IPS DF 19.7 (cell line): ENCODE results near the gene TSPOAP1.

Experiments used
- DNase-seq: peaks from one replicate; pipeline ENCODE4 v3.0.0-alpha.2; 2013; ENCODE audit warnings: low read depth, low spot score

TSPOAP1 gene

DNA sequence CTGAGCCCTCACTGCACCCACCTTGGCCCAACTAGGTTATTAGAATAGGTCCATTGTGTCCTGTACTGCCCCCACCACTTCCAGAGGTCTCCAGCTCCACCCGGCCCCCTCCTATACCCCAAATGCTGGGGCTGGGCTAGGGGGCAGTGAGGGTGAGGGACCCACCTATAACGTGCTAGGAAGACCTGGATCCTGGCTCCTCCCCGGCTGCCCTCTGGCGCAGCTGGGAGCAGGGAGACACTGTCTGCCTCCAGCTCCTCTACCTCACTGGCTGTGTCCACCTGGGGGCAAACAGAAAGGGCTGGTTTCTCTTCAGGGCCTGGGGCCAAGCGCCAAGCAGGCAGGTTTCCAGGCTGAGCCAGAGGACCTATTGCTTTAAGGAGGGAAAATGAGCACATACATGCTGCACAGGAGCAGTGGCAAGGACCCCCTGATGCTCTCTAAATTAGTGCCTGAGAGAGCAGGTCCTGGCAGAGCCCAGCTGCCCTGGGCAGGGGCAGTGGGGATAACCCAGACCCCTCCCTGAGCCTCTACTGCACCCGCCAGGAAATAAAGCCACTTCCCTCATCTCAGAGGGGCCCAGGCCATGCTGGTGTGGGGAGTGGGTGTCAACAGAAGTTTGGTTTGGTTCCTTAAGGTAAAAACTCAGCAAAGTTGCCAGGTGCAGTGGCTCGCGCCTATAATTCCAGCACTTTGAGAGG is 12.2 kb downstream of the TSPOAP1 start:
- no peak for DNase-seq

DNA sequence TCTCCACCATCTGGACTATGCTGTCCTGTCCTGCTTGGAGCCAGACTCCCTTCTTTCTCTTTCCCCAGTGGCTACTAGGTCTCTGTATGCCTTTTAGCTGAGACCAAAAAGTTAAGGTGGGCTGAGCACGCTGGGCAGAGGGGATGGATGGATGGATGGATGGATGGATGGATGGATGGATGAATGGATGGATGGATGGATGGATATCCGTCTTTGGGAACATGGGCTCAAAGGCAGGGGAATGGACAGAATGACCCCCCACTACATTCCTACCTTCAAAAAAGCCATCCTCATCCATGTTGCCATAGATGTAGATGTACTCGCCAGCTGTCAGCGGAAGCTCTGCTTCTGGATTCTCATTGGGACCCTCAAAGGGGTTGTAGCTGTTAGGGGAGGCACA is 12.8 kb downstream of the TSPOAP1 start:
- DNase-seq, result no peak

DNA sequence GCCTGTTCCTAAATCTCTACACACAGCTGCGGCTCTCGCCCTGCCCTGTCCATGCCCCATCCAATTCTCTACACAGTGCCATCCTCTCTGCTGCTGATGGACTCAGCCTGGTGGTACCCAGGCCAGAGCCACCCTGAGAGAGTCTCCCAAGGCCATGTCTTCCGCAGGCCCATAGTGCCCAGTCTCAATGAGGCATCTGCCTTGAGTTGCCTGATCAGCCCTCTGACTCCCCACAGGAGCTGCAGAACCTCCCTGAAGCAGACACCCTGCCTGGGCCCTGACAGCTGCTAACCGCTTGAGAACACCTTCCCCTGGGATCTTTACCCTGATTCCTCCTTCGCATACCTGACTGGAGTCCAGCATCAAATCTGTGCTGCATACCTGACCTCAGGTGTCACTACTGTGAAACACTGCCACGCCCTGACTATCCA is 13.3 kb downstream of the TSPOAP1 start:
- no peak for DNase-seq

DNA sequence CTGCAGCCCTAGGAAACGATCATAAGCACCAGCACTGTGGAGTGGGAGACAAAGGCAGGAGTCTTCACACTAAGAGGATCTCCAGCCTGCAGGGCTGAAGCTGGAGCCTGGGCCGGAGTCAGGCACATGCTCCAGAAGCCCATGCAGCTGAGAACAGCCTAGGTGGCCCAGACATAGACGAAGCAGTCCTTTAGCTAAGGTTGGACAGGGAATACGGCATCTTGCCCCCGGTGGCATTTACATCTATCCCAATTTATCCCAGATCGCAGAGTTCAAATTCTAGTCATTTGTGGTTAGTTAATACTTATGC is 13.9 kb downstream of the TSPOAP1 start:
- DNase-seq, result no peak

DNA sequence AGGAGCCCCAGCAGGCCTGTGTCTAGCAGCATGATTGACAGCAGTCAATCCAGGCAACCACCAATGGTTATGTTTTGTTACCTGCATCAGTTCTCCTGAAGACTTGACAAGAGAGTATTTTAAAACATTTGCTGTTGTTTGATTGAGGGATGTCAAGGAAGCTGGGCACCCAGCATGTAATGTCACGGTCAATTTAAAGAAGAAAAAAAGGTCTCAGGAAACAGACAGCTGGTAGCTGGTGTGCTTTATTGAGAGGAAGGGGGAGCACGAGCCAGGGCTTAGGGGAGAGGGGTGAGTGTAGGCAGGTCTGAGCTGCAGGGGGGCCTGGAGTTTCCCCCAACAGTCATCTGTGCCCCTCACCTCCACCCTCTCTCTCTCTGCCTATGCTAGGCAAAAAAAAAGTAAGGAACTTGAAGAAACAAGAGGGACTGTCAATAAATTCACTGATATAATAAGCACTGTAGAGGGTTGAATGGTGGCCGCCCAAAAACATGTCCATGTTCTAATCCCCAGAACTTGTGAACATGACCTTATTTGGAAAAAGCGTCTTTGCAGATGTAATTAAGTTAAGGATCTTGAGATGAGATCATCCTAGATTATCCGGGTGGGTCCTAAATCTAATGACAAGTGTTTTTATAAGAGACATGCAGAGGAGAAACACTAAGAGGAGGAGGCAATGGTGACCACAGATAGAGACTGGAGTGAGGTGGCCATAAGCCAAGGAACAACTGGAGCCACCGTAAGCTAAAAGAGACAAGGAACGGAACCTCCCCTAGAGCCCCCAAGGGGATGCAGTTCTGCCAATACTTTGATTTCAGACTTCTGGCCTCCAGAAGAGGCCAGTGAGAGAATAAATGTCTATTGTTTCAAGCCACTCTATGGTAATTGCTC is 14.5 kb downstream of the TSPOAP1 start:
- DNase-seq, result no peak

DNA sequence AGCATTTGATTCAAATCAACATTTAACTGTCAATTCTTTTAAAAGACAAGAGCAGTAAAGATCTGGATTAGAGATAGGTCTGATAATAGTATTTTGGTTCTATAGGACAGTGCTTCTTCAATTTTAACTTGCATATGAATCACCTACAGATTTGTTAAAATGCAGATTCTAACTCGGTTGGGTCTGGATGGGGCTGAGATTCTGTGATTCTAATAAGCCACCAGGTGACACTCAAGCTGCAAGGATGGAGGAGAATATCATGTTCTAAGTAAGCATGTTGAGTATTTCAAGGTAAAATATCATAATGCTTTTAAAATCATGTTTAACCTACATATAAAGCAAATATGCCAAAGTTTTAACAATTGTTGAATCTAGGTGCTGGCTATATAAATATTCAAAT is 15.8 kb downstream of the TSPOAP1 start:
- DNase-seq, result no peak

DNA sequence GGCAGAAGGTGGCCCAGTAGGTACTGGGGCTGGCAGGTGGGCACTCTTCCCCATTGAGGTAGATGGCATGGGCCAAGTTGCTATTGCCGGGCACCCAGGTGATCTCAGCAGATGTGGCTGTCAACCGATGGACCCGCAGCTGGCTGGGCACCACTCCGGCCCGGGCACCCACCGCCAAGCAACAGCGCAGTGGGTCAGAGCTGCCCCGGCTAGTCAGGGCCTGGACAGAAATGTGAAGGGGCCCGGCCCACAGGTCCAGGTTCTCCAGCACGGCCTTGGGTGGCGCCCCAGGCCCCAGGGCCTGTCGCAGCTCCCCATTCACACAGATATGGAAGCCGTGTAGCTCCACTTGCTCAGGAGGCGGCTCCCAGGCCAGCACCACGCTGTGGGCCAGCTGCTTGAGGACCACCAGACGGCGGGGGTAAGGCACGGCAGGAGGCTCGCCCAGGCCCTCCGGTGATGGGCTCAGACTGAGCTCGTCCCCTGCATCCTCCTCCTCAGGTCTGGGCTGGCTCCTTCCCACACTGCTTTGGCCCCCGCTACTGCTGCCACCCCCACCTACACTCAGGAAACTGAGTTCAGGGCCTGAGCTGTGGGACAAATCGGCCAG is 16.5 kb downstream of the TSPOAP1 start:
- no peak for DNase-seq

DNA sequence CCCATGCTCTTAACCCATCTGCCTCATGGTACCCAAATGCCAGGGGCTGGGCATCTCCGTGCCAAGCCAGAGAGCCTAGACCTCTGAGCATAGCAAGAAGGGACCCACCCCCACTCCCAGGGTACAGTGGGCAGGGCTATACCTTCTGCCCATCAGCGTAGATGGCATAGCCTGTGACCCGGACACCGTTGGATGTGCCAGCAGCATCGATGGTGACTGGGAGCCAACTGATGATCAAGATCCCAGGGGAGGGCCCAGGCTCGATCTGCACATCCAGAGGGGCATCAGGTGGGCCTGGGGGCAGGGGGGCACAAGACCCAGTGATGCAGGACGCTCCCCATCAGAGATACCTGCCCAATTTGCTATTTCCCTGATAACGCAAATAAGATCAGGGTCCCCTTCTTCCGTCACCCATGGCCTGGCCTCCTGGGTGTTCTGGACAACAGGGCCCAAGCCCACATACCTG is 17.1 kb downstream of the TSPOAP1 start:
- DNase-seq, result no peak

DNA sequence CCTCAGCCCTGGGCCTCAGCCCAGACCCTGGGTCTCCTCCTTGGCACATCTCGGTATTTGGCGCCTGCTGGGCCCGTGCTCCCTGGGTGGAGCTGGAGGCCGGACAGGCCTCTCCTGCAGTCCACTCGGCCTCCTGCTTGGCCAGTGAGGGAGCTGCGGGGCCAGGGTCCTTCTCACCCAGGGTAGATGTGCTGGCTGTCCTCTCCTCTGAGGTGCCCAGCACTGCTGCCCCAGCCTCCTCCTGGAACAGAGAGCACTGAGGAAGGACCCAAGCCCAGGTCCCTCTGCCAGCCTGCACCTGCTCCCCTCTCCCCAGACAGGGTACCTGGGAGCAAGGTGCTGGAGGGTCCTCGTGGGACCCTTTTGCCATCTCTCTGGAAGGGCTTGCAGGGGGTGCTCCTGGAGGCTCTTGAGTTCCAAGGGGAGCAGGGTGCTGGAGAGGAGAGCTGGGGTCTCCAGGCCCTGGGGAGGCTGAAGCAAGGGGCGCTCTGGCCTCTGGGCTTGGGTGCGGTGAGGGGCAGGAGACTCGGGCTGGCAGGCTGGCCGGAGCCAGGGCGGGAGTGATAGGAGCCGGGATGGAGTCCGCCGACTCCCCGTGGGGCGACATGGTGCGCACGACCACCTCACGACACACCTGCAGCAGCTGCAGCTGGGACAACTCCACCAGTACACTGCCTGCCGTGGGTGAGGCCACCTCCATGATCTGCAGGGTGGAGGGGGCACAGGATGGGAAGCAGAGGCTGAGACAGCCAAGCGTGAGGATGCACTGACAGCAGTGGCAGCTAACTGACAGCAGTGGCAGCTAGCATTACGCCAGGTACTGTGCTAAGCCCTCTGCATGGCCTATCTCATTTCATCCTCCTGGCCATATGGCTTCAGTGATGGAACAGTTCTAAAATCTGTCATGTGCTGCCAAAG is 17.8 kb downstream of the TSPOAP1 start:
- no peak for DNase-seq

DNA sequence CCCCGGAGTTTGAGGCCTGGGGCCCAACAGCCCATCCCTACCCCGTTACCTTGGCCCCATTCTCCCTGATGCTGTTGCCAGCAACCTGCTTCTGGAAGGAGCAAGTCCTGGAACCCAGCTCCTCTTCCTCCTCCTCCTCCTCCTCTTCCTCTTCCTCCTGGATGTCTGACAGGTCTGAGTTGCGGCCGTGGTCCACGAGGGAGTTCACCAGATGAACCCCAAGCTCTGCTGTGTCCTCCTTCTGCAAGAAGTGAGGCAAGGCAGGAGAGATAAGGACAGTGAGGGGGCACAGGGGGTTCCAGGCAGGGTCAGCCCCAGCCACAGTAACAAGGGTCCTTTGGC is 18.7 kb downstream of the TSPOAP1 start:
- DNase-seq, result no peak

DNA sequence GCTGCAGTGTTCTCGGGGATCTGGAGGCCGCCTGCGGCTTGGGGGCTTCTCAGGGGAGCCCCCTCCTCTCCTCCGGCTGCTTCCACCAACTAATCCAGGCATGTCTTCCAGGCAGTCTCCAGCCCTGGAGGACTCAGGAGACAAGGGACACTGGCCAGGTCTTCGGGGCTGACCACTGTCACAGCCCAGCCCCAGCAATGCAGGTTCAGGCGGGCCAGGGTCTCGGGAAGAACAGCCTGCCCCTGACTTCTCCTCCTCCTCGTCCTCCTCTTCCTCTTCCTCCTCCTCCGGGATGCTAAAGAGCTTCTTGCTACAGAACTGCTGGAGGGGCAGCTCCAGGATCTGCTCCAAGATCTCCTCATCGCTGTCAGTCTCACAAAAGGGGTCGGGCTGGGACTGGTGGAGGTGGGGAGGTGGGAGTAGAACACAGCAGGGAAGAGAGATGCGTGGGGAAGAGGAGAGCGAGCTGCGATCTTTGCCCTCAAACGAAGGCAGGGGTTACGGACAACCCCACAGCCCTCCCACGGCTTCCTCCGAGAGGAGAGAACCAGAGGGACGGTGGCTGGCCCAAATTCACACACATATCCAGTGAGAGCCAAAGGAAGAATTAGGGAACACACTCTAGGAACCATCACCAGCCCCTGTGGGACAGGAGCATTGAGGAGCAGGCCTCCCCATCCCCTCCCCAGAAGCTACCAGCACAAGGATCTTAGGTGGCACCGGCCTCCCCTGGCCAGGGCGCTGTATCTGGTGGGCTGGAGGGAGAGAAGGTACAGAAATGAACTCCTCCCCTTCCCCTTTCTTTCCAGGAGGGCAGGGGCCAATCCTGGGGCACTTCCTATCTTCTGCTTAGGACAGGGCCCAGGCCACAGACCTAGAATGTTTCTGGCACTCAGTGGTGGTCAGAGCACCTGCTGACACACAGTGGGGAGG is 19.3 kb downstream of the TSPOAP1 start:
- no peak for DNase-seq

DNA sequence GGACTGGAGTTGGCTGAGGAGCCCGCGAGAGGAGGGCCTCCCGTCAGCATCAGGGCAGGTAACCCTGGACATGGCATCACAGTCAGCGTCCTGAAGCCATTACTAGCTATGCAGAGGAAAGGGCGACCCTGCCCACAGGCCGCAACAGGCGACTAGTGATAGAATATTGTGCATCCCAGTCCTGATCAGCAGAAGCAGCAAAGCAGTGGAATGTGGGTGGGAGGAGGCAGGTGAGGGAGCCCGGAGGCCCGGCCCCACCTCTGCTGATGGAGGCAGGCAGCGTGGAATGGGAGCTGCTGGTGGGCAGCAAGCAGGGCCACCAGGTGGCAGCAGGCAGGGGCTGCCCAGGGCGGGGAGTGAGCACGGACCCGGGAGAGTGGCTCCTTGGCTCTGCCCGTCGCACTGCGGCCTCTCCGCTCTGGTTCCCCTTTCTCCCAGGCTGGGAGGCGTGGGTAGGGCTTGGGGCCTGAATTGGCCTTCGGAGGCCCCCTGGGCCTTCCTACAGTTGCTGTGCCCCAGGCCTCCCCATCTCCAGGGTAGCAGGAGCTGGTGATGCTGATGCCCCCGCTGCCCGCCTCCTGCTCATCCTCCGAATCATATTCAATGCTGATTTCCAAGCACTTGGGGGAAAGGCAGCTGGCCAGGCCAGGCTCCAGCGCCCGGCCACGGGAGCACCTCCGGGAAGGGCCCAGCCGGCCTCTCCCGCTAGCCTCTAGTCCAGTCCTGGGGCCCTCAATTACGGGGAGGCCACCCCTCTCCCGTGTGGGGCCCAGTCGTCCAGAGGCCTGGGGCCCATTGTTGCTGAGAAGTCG is 20.2 kb downstream of the TSPOAP1 start:
- DNase-seq, result no peak

DNA sequence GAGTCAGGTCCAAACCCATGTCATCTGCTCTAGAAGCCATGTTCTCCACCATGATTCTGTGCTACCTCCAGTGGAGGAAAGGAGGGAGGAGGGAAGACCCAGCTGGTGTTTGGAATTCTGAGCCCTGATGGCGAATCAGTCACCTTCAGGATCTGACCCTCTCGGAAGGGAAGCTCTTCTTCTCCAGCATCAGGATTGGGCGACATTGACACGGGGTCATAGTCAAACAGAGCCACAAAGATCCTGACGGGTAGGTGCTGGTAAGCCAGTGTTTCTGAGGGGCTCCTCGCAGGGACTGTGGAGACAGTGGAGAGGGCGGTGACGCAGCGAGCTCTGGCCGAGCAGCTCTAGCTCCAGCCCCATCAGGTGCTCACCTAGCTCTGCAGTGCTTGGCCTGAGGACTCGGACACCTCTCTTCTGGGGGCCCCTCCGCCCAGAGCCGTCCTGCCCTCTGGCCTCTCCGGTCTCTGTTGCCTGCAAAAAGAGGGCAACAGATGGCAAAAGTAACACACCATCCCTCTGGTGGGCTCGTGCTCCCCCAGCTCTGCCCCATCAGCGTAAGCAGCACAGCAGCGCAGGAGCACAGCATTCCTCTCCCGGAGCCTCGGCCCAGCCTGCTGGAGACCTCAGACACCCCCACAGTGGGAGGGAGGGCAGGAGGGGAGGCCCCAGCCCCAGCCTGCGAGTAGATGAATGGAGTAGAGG is 21.0 kb downstream of the TSPOAP1 start:
- no peak for DNase-seq

DNA sequence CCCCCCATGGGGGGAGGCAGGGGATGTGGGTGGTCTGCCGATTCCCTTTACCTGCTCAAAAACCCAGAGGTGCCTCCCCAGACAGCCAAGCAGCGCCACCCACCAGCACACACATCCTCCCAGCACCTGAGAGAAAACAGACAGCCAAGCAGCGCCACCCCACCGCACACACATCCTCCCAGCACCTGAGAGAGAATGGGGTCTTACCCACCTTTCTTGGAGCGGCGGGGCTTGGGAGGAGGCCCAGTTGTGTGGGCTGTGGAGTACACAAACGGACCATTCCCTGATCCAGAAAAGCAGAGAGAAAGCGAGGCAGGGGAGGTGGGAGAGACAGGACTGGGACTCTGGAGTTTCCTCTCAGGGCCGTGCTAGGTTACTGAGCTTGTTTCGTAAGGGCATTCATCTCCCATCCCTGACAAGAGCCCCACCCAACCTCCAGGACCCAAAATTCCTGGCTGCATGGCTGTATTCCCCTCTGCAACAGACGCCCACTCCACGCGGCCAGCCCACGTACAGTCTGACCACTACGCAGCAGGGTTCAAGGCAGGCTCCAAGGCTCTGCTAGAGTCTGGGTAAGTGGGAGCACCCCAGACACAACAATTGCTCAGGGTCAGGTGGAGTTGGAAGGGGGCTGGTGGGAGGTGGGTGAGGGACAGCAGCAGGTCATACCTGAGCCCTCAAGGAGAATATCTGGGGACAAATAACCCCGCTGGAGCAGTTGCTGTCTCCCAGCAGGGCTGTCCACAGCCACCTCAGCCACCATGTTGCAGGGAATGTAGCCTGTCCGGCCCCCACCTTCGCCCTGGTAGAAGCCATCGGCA is 22.3 kb downstream of the TSPOAP1 start:
- no peak for DNase-seq

DNA sequence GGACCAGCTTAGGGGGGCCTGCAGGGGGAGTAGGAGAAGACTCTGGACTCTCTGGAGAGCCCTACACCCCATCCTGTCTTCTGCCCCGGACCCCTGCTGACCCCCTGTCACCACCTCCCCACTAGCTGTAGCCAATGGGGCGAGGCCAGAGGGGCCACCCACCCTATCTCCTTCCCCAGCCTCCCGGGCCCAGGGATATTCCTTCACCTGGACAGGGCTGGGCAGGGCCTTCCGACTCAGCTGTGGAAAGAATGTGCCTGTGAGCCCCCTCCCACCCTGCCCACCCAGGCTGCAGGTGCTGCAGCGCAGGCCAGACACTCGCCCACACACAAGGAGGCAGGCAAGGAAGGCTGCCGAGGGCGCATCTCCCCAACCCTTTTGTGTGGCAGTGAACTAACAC is 23.0 kb downstream of the TSPOAP1 start:
- DNase-seq, result no peak

DNA sequence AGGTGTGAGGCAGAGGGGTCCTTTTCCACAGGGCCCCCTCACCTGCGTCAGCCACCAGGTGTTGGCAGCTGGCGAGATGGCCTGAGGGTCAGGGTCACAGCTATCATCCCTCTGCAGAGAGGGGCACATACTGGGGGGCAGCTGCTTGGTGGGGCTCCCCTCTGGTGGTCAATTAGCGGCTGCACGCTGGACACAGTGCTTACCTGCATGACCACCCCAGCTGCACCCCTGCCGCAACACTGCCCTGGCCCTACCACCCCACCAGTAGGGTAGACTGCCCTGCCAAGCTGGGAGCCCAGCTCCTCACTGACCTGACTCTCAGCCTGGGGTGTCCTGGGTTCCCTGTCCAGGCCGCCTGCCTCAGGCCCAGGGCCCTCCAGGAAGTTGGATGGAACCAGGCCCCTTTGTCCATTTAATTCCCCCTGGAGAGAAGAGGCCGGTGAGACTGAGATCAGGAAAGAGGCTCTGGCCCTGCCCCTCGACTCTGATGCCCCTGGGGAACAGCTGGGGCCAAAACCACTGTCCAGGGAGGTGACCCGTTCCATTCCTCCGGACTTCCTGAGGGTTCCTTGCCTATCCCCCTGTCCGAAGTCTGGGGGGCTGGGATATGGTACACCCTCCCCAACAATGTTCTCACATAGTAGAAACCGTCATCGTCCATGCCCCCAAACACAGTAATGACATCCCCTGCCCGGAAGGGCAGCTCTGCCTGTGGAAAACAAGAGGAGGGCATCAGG is 23.7 kb downstream of the TSPOAP1 start:
- DNase-seq, result no peak

DNA sequence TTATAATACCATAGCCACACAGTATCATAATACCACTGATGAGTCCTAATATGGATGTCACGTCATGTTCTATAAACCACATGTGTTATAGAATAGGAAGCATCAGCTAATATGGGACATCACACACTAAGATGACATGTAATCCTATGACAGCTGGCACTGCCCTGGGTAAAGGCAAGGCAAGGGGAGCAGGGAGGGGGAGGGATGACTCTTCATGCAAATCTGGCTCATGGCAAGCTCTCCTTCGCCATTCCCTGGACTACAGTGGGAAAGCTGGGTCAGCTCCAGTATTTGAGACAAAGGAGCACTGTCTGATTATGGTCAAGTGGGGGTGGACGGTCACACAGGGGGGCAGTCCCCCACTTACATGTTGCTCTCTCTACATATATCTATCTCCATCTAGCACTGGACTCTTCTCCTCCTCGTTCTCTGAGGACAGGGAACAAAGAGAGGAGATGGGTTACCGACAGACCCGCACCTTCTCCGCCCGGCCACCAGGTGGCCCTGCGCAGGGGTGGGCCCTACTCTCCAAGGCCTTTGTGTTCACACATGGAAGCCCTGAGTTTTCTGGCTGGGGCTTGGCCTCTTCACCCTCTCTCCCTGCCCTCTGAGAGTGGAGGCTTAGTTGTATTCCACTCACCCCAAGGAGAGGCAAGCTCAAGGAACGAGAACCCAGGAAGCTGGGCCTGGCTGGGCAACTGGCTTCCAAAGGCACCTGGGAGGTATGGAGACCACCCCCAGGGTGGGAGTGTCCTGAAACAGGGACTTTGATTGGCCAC is 24.4 kb downstream of the TSPOAP1 start:
- DNase-seq, result no peak
